GM04504 (cell line): ENCODE data around the gene LHX5.

Source experiments
- DNase-seq: peaks from one replicate; pipeline ENCODE4 v3.0.0-alpha.2; 2012; ENCODE audit warnings: low read depth

The LHX5 gene

GRCh38 chr12:113464852-113465719 lies 6.6 kb downstream of the LHX5 start:
- no peak for DNase-seq

DNA sequence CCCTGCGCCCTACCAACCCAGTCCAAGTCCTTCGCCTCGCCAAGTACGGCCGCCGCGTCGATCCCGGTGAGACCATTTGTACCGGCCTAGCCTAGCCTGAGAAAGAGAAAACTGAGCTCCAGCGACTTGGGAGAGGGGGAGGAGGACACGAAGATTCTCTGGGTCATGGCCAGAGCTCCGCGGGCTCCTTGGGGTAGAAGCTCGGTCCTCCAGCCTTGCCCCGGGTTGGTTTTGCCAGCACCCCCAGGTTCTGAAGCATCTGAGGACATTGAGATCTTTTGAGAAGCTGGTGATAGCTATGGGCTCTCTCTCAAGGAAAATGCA lies 7.3 kb downstream of the LHX5 start:
- DNase-seq: no peak

DNA sequence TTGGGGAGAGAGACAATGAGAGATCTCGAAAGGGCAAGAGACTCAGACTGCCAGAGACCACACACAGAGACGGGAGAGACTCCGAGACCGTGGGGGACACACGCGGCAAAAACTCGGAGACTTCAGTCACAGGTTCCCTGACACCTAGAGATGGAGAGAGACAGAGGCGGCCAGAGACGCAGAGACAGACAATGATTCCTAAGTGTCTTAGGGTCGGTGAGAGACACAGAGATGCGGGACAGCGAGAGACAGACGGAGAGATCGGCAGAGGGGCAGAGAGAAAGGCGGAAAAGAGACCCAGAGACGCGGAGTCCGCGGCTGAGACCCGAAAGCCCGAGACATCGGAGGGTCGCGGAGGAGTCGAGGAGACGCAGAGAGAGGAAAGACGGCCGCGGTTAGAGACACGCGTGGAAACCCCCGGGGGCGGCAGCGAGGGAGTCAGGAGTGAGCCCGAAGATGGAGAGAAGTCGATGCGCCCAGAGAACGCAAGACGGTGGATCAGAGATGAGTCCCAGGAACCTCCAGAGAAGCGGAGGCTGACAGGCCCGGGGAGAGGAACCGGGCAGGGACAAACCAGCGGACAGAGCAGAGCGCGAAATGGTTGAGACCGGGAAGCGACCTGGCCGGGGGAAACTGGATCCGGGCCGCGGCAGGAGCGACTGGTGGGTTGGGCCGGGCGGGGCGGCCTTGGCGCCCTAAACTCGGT lies 7.8 kb downstream of the LHX5 start:
- no peak for DNase-seq

- no peak for DNase-seq
Observed at GRCh38 chr12:113462998-113463745, 8.5 kb downstream of the LHX5 start.

GRCh38 chr12:113462117-113462774 lies 9.4 kb downstream of the LHX5 start:
- DNase-seq: peak; percentile 47

- DNase-seq: no peak
Observed at GRCh38 chr12:113461666-113462065, 10.0 kb downstream of the LHX5 start.

DNA sequence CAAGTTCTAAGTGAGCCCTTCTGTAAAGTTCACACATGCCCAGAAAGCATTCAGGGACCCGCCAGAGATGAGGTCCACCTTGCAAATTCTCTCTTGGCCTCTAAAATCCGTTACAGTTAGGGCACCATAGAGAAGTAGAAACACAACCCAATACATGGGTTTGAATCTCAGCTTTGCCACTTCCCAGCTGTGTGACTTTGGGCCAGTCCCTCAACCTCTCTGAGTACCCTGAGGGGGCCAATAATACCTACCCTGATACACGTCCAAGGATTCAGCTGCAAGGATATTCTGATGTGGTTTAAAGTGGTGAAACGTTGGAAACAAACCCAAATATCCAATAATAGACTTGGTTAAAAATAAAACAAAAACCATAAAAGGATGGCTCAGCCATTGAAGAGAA lies 11.7 kb downstream of the LHX5 start:
- DNase-seq: no peak

DNA sequence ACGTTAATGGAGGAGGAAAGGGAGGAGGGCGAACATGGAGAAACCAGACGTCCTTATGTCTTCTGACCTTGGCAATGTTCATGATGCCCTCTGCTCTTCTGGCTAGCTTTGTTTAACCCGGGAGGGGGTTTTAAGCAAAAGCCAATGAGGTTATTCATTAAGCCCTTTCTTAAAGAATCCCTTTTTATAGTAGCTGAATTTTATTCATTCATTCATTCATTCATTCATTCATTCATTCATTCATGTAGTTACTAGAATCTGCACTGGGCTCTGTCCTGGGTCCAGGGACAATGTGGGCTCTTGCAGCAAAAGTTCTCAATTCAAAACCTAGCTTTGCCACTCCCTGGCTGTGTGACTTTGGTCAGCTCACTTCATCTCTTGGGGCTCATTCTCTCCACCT lies 14.0 kb downstream of the LHX5 start:
- no peak for DNase-seq

DNA sequence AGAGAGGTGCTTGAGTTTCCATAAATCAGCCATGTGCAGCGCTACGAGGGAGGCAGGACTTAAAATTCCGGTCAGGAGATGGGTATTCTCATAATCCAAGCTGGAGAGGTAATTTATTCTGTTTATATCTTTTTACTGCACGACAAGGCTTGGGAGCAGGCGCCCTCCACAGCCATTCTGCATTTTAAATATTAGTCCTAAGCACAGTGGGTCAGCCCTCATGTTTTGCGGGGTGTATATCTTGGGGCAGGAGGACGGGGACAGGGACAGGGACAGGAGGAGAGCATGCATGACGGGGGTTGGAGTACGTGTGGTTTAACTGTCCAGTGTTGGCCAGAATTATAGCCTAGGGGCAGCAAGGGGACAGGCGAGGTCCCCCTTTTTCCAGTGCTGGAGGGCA lies 14.5 kb downstream of the LHX5 start:
- DNase-seq: no peak

GRCh38 chr12:113456761-113457160 lies 14.9 kb downstream of the LHX5 start:
- DNase-seq: no peak

GRCh38 chr12:113456199-113456598 lies 15.5 kb downstream of the LHX5 start:
- no peak for DNase-seq

DNA sequence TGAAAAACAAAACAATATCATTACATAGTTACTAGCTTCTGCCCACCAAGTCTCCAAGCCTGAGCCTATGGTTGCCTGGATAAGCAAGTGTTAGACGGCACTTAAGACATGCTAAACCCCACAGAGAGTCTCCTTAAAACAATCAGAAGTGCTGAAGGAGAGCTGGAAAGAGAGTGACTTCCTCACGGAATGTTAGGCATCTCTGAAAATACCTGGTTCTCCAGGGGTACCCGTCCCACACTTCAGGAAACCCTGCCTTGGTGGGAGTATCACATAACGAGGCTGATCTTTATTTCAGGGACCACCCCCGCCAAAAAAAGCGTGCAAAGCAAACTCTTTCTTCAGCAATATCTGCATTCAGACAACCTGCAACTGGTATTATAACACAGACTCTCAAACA lies 18.3 kb downstream of the LHX5 start:
- DNase-seq: no peak

DNA sequence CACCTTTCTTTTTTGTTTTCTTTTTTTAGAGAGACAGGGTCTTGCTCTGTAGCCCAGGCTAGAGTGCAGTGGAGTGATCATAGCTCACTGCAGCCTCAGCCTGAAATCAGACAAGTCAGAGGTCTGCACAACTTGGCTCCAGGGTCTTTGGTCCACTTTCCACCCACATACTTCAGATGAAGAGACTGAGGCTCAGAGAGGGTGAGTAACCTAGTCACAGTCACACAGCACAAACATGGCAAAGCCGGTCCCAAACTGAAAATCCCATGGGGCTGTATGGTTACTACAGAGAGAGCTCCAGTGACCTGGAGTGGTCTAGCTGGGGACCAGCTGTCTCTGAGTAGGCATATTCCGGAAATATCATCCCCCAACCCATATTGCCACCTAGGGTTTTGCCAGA lies 19.2 kb downstream of the LHX5 start:
- no peak for DNase-seq

GRCh38 chr12:113449839-113450238 lies 21.8 kb downstream of the LHX5 start:
- DNase-seq: no peak

DNA sequence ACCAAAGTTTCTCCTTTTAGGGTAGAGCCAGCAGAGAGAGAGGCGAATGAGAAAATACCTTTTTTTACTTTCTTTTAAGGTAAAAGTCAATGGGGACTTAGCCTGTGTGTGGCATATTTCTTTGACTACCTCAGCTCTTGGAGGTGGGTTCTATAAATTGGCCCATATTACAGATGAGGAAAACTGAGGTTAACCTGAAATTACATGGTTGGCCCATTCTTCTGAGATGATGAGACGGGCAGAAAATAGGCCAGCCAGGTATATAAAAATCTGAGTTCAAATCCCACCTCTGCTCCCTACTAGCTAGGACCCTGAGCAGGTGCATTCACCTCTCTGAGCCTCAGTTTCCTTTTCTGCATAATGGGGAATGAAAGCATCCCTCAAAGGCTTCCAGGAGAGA lies 22.4 kb downstream of the LHX5 start:
- DNase-seq: no peak

DNA sequence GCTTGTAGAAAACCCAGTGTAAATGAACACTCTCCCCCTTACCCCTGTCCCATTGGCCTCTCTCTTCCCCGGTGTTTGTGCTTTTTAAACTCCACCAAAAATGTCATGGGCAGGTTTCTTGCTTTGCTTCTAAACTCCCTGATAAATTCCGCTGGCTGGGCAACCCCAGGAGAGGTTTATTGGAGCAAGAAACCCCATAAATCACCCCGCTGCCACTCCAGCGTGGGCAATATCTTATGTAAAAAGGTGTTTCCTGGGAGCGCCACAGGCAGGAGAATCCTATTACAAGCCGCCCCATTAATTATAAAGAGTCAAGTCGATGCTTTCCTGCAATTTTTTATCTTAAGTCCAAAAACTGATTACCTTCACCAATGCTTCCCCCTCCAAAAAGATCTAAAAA lies 22.8 kb downstream of the LHX5 start:
- DNase-seq: no peak

DNA sequence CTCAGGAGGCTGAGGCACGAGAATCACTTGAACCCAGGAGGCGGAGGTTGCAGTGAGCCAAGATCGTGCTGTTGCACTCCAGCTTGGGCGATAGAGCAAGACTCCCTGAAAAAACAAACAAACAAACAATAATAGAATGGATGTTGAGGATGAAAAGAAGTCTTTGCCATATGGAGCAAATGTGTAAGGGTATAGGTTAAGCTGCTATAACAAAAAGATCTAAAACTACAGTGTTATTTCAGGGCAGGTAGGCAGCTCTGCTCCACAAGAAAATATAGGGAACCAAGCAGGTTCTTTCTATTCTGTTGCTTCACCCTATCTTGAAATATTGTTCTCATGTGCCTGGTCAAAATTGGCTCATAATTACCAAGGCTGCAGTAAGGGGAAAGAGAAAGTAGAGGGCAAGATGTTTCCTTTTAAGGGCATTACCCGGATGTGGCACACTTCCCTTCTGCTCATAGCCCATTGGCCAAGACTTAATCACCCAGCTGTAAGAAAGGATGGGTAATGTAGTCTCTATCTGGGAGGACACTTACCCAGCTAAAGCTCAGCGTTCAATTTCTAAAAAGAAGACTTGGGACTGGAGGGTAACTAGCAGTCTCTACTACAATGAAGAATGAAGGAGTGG lies 26.0 kb downstream of the LHX5 start:
- DNase-seq: no peak

GRCh38 chr12:113443030-113443539 lies 28.6 kb downstream of the LHX5 start:
- no peak for DNase-seq

DNA sequence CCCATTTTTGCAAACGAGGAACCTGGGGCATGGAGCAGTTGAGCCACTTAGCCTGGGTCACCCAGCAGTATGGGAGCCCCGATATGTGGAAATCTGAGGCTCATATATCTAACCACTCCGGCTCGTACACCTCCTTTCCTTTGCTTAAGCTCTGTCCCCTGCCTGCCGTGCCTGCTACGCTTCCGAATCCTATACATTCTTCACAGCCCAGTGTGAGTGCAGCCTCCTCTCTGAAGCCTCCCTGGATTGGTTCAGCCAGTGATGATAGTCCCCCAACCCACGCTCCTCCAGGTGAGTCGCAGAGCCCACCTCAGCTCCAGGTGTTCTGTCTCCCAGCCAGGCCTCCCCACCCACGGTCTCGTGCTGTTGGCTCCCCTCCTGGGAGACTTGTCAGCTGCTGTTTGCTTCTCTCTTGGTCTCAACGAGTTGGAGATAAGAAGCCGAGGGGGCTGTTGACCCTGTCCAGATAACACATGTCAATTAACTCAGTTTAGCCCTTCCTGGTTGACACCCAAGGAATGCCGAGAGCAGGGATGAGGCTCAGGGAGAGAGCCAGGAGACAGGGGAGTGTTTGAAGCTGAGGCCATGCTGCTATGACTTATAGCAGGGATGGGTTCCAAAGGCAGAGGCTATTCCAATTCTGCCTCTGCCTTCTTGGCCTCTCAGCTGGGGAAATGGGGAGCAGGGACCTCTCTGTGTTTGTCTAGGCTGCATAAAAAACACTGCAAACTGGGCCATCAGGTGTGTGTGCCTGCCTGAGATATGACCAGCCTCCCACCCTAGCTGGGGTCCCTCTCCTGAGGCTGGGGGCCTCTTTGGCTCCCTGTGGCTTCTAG lies 30.5 kb downstream of the LHX5 start:
- DNase-seq: no peak

GRCh38 chr12:113440336-113440735 lies 31.3 kb downstream of the LHX5 start:
- no peak for DNase-seq

DNA sequence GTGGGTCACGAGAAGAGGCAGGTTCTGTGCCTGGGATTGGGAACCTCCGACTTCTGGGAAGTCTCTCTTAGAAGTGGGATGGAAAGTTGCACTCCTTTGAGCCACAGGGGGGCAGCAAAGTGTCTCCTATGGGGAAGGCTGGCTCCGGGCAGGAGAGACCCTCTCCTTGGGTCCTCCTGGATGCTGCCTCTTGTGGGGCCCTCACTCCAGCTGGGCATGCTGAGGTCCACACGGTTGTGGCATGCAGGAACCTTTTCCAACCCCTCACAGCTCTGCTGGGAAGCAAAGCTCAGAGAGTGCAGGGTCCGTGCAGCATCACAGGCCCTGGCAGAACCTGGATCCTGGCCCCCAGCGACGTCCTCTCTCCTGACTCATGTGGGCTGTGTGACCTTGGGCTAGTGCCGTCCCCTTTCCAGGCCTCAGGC lies 32.1 kb downstream of the LHX5 start:
- no peak for DNase-seq
